Esophagus (tissue), 2 donors: ENCODE measurements around the gene RNASE4. TPM values are rescaled to one million over a fixed set of nuclear protein-coding genes. Genes with fewer than 3 reads are reported as not detected.
A peak's percentile ranks its signal among the peaks of the same experiment; 100 is the strongest.
"Not testable (repeated sequence)": the region's sequence is repeated elsewhere in the genome, so short reads cannot be mapped to it uniquely, and the experiment has no call there.

ENCODE experiments used
- H3K27ac ChIP-seq, 2 donors: one replicate each; pipeline ENCODE4 v1.5.1; 2013; ENCODE audit warnings: low read depth in 2 of 2, mild to moderate bottlenecking in 2 of 2, inconsistent platforms in 1 of 2, low read length in 1 of 2, moderate library complexity in 1 of 2
- H3K27me3 ChIP-seq, 2 donors: one replicate each; pipeline ENCODE4 v1.6.1; 2013; ENCODE audit warnings: low read length in 2 of 2, control low read depth in 1 of 2, mild to moderate bottlenecking in 1 of 2; ENCODE audit not compliant: insufficient read depth in 2 of 2, control insufficient read depth in 1 of 2
- H3K36me3 ChIP-seq, 2 donors: one replicate each; pipeline ENCODE4 v1.6.1; 2013; ENCODE audit warnings: low read length in 1 of 2; ENCODE audit not compliant: control insufficient read depth in 2 of 2, insufficient read depth in 2 of 2
- H3K4me1 ChIP-seq, 2 donors: one replicate each; pipeline ENCODE4 v1.6.1; 2013; ENCODE audit warnings: low read length in 1 of 2; ENCODE audit not compliant: control insufficient read depth in 2 of 2, insufficient read depth in 2 of 2
- H3K4me3 ChIP-seq, 2 donors: one replicate each; pipeline ENCODE4 v1.5.1; 2013; ENCODE audit warnings: low read length in 2 of 2, mild to moderate bottlenecking in 2 of 2, low read depth in 1 of 2, moderate library complexity in 1 of 2
- H3K9me3 ChIP-seq, 2 donors: one replicate each; pipeline ENCODE4 v1.6.1; 2013; ENCODE audit warnings: mild to moderate bottlenecking in 2 of 2, low read depth in 1 of 2, low read length in 1 of 2, moderate library complexity in 1 of 2; ENCODE audit not compliant: control insufficient read depth in 2 of 2, insufficient read depth in 1 of 2
- WGBS, 2 donors: extraction: QIAGEN DNeasy Blood & Tissue Kit; methylation state at CpG; one replicate each; pipeline ENCODE4 v1.1.7; 2013; 5-methylcytosine and 5-hydroxymethylcytosine counted together
- polyA plus RNA-seq, 2 donors: library from polyadenylated mRNA; stranded (reverse); fragments of 200-250 nt; gene quantifications; one replicate each; pipeline ENCODE4 v1.2.3, GENCODE V29; 2013
- donor health status: healthy with polysubstance abuse.
- donor health status: Bipolar disorder and iron deficiency.

The RNASE4 gene
- polyA plus RNA-seq, 2 donors, result 4.4 to 18.6 TPM

- 24 to 31% methylated on average over 4 of the region's 4 CpGs for WGBS, 2 donors
- no peaks in the 10 kb centered on the region for H3K36me3 ChIP-seq
- H3K9me3 ChIP-seq, result no peaks in the 10 kb centered on the region
- H3K27me3 ChIP-seq, result no peaks in the 10 kb centered on the region
- H3K4me3 ChIP-seq, result no peak overlapping the region
- H3K4me1 ChIP-seq, result peaks cover 0 to 3% of the 10 kb centered on the region in 2 donors
- H3K27ac ChIP-seq, result peak overlapping the region; percentile 47 to 79
Observed at GRCh38 chr14:20714593-20715250, 30.4 kb downstream of the RNASE4 start.

DNA sequence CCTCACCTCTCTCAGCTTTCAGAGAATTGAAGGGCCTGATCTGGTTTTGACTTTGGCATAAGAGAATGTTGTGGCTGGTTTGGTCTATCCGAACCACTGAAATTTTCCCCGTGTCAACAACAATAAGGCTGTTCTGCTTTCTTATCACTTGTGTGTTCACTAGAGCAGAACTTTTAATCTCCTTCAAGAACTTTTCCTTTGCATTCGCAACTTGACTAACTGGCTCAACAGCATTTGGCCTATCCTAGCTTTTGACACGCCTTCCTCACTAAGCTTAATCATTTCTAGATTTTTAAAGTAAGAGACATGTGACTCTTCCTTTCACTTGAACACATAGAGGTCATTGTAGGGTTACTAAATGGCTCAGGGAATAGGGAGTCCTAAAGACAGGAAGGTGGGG, 35.4 kb downstream of the RNASE4 start:
- H3K27ac ChIP-seq, result peak overlapping the region; percentile 38 to 83
- WGBS, 2 donors, result 41 to 44% methylated on average over 4 of the region's 4 CpGs

GRCh38 chr14:20720741-20721140, 36.4 kb downstream of the RNASE4 start:
- no peak overlapping the region for H3K4me3 ChIP-seq
- H3K27ac ChIP-seq, result no peak overlapping the region
- no peaks in the 10 kb centered on the region for H3K27me3 ChIP-seq
- WGBS, 2 donors, result 78 to 84% methylated on average over 6 of the region's 6 CpGs
- no peaks in the 10 kb centered on the region for H3K36me3 ChIP-seq
- peaks cover 0 to 3% of the 10 kb centered on the region in 2 donors for H3K4me1 ChIP-seq
- no peaks in the 10 kb centered on the region for H3K9me3 ChIP-seq

More for the DNA sequence above, 35.4 kb downstream of the RNASE4 start:
- H3K4me1 ChIP-seq, result peaks cover 0 to 3% of the 10 kb centered on the region in 2 donors
- no peak overlapping the region for H3K4me3 ChIP-seq
- H3K27me3 ChIP-seq, result no peaks in the 10 kb centered on the region
- no peaks in the 10 kb centered on the region for H3K36me3 ChIP-seq
- no peaks in the 10 kb centered on the region for H3K9me3 ChIP-seq

GRCh38 chr14:20722016-20722415, 37.7 kb downstream of the RNASE4 start:
- Histone ChIP-seq H3K4me3 (no peak overlapping the region), H3K36me3 (no peaks in the 10 kb centered on the region), H3K9me3 (no peaks in the 10 kb centered on the region), H3K27me3 (no peaks in the 10 kb centered on the region), H3K4me1 (peaks cover 0 to 3% of the 10 kb centered on the region in 2 donors), H3K27ac (no peak overlapping the region)
- 92 to 95% methylated on average over 12 of the region's 12 CpGs for WGBS, 2 donors

- H3K27ac ChIP-seq, result no peak overlapping the region
- H3K4me1 ChIP-seq, result peaks cover 0 to 3% of the 10 kb centered on the region in 2 donors
- H3K27me3 ChIP-seq, result no peaks in the 10 kb centered on the region
- H3K36me3 ChIP-seq, result no peaks in the 10 kb centered on the region
- H3K9me3 ChIP-seq, result no peaks in the 10 kb centered on the region
- 28 to 37% methylated on average over 13 to 28 of the region's 28 CpGs for WGBS, 2 donors
- peak overlapping the region in 1 of 2 donors; percentile 1 for H3K4me3 ChIP-seq
Observed at GRCh38 chr14:20723488-20723887, 39.1 kb downstream of the RNASE4 start.

DNA sequence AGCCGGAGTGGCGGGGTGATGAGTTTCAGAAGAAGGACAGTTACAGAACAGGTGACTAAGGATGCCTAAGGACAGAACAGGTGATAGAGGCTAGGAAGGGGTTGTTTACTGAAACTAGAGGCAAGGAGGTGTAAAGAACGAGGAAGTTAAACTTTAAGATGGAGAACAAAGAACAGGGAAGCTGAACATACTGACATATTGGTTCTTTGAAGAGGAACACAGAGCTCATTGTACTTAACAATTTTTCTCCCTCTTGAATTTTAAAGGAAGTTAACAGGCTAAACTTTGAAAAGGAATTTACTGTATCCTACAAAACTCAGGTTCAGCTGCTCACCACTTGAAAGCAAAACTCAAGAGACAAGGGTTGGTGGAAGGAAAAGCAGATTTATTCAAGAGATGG, 41.8 kb downstream of the RNASE4 start:
- H3K4me1 ChIP-seq, H3K36me3 ChIP-seq, H3K4me3 ChIP-seq, H3K27ac ChIP-seq, H3K27me3 ChIP-seq, H3K9me3 ChIP-seq: not testable (repeated sequence)
- 87% methylated on average over 3 of the region's 3 CpGs for WGBS, 2 donors

- no peaks in the 10 kb centered on the region for H3K9me3 ChIP-seq
- no peaks in the 10 kb centered on the region for H3K36me3 ChIP-seq
- WGBS, 2 donors, result 68 to 74% methylated on average over 1 of the region's 1 CpG
- no peak overlapping the region for H3K27ac ChIP-seq
- no peaks in the 10 kb centered on the region for H3K27me3 ChIP-seq
- no peak overlapping the region for H3K4me3 ChIP-seq
- H3K4me1 ChIP-seq, result no peaks in the 10 kb centered on the region
Observed at GRCh38 chr14:20726531-20726930, 42.2 kb downstream of the RNASE4 start.

DNA sequence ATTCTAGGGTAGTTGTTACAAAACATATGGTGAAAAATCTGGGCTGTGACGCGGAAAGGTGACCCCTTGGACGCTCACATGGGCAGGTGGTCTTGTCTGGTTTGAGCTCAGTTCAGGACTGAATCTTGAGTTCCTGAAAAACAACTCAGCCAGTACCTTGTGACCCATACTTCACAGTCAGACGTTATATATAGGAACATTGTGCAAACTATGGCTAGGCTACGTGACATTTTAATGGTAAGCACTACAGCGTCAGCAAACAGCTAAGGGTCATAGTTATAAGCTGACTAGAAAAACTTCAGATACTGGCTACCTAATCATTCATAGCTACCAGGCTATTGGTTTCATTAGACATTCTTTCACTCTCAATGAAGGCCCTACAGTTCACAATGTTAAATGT, 46.5 kb downstream of the RNASE4 start:
- WGBS, 2 donors, result 71 to 80% methylated on average over 6 of the region's 6 CpGs
- Histone ChIP-seq H3K4me1 (no peaks in the 10 kb centered on the region), H3K27me3 (no peaks in the 10 kb centered on the region), H3K27ac (no peak overlapping the region), H3K4me3 (no peak overlapping the region), H3K36me3 (no peaks in the 10 kb centered on the region), H3K9me3 (no peaks in the 10 kb centered on the region)

GRCh38 chr14:20732477-20732876, 48.1 kb downstream of the RNASE4 start:
- Histone ChIP-seq H3K27me3 (no peaks in the 10 kb centered on the region), H3K36me3 (no peaks in the 10 kb centered on the region), H3K9me3 (no peaks in the 10 kb centered on the region), H3K27ac (no peak overlapping the region), H3K4me3 (no peak overlapping the region), H3K4me1 (no peaks in the 10 kb centered on the region)
- 84 to 87% methylated on average over 5 of the region's 5 CpGs for WGBS, 2 donors

- no peaks in the 10 kb centered on the region for H3K9me3 ChIP-seq
- no peaks in the 10 kb centered on the region for H3K27me3 ChIP-seq
- no peak overlapping the region for H3K4me3 ChIP-seq
- no peak overlapping the region for H3K27ac ChIP-seq
- H3K36me3 ChIP-seq, result no peaks in the 10 kb centered on the region
- no peaks in the 10 kb centered on the region for H3K4me1 ChIP-seq
- 66 to 67% methylated on average over 6 of the region's 6 CpGs for WGBS, 2 donors
Observed at GRCh38 chr14:20732979-20733635, 48.7 kb downstream of the RNASE4 start.
